Mucosa of gallbladder (tissue), 1 donor: ENCODE results near the gene LY9. TPM values are rescaled to one million over a fixed set of nuclear protein-coding genes. Genes with fewer than 3 reads are reported as not detected.

Source experiments
- DNase-seq: peaks from one replicate; pipeline ENCODE4 v3.0.0-alpha.2; 2020; ENCODE audit warnings: low spot score
- total RNA-seq: library from RNA; stranded (reverse); gene quantifications from one replicate; pipeline ENCODE4 v1.2.1, GENCODE V29; 2021
- donor health status: DM: no; HTN: no; CAD: no.

The LY9 gene
- total RNA-seq, 1 donor from 2014 or later, result 3.9 TPM

- no peak for DNase-seq
Observed at GRCh38 chr1:160774886-160775719, 20.9 kb upstream of the LY9 start.

DNA sequence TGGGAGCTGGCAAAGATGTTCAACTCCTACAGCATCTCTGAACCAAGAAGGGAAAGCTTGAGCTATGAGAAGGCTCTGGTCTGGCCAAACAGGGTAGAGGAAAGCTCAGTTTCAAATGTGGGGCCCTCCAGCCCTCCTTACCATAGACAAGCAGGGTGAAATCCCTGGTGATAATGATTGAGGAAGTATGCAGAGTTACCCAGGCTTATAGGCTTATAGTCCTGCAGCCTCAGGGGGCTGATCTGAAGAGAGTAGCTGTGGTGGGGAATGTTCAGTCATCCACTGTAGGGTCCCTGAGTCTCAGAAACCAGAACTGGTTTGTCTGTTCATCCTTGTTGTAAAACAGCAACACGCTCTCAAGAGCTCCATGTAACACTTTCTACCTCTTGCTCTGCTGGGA lies 19.8 kb upstream of the LY9 start:
- DNase-seq, result no peak

DNA sequence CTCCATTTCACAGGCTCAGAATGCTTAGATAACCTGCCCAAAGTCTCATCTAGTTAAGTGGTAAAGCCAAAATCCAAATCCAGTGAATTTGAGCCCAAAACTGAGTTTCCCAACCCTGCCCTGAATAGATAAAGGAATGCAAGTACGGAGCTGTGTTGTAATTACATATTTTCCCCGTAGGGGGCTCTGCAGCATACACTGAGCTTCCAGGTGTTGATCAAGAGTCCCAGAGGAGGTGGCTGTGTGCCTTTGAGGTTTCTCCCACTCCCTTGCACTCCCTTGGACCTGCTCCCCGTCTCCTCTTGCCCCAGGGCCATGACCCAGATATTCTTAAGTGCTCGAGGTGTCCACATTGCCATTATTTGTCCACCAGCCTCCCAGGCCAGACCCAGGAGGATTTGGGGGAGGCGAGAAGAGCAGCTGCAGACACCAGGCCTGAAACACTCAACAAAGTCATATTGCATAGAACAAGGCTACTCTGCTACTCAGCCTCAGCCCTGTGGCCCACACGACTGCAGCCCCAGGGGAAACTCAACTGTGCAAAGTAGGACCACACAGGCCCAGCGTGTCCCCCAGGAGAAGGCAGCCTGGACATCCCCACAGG lies 18.4 kb upstream of the LY9 start:
- peak; percentile 49 for DNase-seq

GRCh38 chr1:160778976-160779375 lies 17.0 kb upstream of the LY9 start:
- DNase-seq, result no peak

DNA sequence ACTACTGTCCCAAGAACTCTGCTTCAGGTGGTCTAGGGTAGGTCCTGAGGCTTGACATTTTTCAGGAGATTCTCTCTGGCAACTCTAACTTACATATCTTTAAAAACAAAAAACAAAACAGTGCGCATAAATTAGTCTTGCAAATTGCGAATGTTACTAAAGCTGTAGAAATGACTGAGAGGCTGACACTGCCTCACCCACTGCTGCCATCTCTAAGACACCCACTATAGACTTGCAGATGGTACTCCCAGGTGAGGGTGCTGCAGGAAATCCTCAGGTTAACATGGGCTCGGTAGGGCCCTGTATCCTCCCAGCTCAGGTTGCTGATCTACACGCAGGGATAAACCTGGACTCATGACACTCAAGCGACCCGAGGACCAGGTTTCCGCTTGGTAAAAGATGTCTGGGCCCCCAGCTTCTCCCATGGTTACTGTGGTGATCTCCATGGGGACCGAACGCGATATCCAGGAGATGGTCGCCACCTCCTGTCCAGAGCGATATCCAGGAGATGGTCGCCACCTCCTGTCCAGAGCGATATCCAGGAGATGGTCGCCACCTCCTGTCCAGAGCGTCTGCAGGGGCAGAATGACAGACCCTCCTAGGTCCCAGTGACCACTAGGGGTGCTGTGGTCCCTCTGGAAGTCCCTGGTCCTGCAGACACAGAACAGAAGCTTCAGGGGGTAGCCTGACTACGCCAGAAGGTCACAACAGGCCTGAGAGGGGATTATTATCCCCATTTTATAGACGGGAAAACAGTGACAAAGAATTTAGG lies 16.2 kb upstream of the LY9 start:
- no peak for DNase-seq

- no peak for DNase-seq
Observed at GRCh38 chr1:160780398-160780755, 15.6 kb upstream of the LY9 start.

DNA sequence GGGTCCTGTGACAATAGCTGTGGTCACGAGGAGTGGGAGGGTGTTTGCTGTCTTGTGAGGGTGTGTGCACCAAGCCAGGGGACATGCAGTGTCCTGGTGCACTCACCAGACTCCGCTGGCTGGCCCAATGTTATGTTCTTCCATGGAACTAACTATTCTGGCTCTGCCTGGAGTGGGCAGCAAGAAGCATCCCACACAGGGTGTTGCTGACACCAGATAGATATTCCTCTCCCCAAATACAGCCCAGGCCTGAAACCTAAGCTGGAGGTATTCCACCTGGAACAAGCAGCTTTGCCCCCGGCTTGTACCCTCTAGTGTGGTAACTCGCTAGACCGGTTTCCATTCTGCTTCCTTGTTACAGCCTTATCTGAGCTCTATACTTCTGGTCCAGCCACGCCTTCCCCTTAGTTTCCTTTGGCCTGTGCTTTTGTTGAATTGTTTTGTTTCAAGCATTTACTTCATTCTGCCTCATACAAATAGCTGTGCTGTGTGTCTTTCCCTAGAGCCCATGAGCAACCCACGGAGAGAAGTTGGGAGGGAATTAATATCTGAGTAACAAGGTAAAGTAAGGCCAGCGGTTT lies 14.7 kb upstream of the LY9 start:
- DNase-seq, result peak; percentile 80

GRCh38 chr1:160781914-160782689 lies 13.9 kb upstream of the LY9 start:
- DNase-seq, result no peak

DNA sequence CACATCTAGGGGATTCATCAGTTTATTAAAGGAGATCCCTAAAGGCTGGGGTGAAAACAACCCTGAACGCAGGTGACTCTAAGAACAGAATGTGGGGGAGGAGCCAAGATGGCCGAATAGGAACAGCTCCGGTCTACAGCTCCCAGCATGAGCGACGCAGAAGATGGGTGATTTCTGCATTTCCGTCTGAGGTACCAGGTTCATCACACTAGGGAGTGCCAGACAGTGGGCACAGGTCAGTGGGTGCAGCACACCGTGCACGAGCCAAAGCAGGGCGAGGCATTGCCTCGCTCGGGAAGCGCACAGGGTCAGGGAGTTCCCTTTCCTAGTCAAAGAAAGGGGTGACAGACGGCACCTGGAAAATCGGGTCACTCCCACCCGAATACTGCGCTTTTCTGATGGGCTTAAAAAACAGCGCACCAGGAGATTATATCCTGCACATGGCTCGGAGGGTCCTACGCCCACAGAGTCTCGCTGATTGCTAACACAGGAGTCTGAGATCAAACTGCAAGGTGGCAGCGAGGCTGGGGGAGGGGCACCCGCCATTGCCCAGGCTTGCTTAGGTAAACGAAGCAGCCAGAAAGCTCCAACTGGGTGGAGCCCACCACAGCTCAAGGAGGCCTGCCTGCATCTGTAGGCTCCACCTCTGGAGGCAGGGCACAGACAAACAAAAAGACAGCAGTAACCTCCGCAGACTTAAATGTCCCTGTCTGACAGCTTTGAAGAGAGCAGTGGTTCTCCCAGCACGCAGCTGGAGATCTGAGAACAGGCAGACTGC lies 12.8 kb upstream of the LY9 start:
- DNase-seq, result peak; percentile 37

- DNase-seq, result no peak
Observed at GRCh38 chr1:160789051-160789701, 6.8 kb upstream of the LY9 start.

GRCh38 chr1:160789702-160790611 lies 6.0 kb upstream of the LY9 start:
- no peak for DNase-seq

DNA sequence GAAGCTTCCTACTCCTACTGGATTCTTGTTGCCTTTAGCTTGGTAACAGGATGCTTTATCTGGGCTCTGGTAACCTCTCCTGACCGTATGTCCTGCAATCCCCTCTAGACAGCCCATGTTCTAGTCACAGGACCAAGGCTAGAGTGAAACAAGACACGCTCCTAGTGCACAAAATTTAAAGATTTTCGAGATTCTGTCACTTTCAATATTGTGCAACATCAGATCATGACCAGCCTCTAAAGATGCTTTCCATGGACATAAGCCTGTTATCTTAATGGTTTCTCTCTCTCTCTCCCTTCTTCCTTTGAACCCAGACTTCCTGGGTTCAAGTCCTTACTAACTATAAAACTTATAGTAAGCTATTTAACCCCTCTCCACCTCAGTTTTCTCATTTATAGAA lies 1.6 kb upstream of the LY9 start:
- no peak for DNase-seq

- DNase-seq, result no peak
Observed at GRCh38 chr1:160797271-160797709, 1.3 kb downstream of the LY9 start.

GRCh38 chr1:160797861-160798273 lies 1.9 kb downstream of the LY9 start:
- no peak for DNase-seq

- no peak for DNase-seq
Observed at GRCh38 chr1:160798439-160798838, 2.5 kb downstream of the LY9 start.

DNA sequence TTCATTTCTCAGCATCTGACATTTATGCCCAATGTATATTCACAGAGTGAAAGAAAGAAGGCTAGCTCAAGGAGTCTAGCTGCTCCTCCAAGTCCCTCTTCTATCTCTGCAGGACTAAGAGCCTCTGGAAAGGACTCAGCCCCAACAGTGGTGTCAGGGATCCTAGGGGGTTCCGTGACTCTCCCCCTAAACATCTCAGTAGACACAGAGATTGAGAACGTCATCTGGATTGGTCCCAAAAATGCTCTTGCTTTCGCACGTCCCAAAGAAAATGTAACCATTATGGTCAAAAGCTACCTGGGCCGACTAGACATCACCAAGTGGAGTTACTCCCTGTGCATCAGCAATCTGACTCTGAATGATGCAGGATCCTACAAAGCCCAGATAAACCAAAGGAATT lies 3.7 kb downstream of the LY9 start:
- no peak for DNase-seq

DNA sequence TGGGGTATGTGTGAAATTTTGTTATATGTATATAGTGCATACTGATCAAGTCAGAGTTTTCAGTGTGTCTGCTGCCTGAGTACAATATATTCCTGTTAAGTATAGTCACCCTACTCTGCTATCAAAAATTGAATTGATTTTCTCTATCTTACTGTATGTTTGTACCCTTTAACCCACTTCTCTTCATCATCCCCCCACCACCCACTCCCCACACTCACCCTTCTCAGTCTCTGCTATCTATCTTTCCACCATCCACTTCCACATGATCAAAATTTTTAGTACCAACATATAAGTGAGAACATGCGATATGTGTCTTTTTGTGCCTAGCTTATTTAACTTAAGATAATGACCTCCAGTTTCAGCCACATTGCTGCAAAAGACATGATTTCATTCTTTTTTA lies 4.2 kb downstream of the LY9 start:
- no peak for DNase-seq

GRCh38 chr1:160800645-160801408 lies 4.9 kb downstream of the LY9 start:
- no peak for DNase-seq
